ENCODE measurements around the gene OR10A2. TPM values are rescaled to one million over a fixed set of nuclear protein-coding genes. Genes with fewer than 3 reads are reported as not detected.
"Not testable (repeated sequence)": the region's sequence is repeated elsewhere in the genome, so short reads cannot be mapped to it uniquely, and the experiment has no call there.

Gene OR10A2
- total RNA-seq, 1 experiment from 2014 or later: not detected

GRCh38 chr11:6850526-6850925 is 12.3 kb upstream of the OR10A2 start:
- no peak overlapping the region for H3T11ph ChIP-seq (ENCODE audit: low read length)
- no peaks in the 10 kb centered on the region for H3K23me2 ChIP-seq (ENCODE audit: insufficient read length, low read depth, low read length, poor library complexity, severe bottlenecking)
- no peak overlapping the region for H3K56ac ChIP-seq (ENCODE audit: insufficient read length, low read depth, low read length)
- no peak overlapping the region for H3K9ac ChIP-seq (ENCODE audit: extremely low read depth, insufficient read length, low read length)
- no peaks in the 10 kb centered on the region for H3K27me3 ChIP-seq (ENCODE audit: insufficient read depth, low read length)
- peaks cover 10 to 39% (median 21%) of the 10 kb centered on the region in 3 experiments for H3K36me3 Mint-ChIP-seq (ENCODE audit: insufficient read depth in 1 of 3, low read depth in 3 of 3)
- H2BK20ac ChIP-seq (ENCODE audit: low read depth, low read length, poor library complexity, severe bottlenecking): no peak overlapping the region
- H2AK5ac ChIP-seq (ENCODE audit: insufficient read length, low read length): no peak overlapping the region
- H3K23ac ChIP-seq (ENCODE audit: insufficient read length, low read depth, low read length): no peak overlapping the region
- peaks cover 11% of the 10 kb centered on the region in 2 experiments for H3K4me1 Mint-ChIP-seq
- H2AFZ ChIP-seq (ENCODE audit: low read length): no peak overlapping the region
- no peak overlapping the region for H4K91ac ChIP-seq (ENCODE audit: insufficient read length, low read depth, low read length)
- WGBS (ENCODE audit: extremely low coverage, insufficient read length, low lambda C conversion rate): no CpG with 5 or more reads among the region's 2 CpGs
- no peak overlapping the region for H4K5ac ChIP-seq (ENCODE audit: insufficient read length, low read depth, low read length)
- H3K27ac ChIP-seq (ENCODE audit: insufficient read length, low read depth, low read length): no peak overlapping the region
- no peak overlapping the region for H3K18ac ChIP-seq (ENCODE audit: insufficient read length, low read depth, low read length)
- H2BK12ac ChIP-seq (ENCODE audit: insufficient read length, low read depth, low read length): no peak overlapping the region
- no peaks in the 10 kb centered on the region for H3K79me2 ChIP-seq (ENCODE audit: insufficient read depth, low read length)
- no peaks in the 10 kb centered on the region for H3K79me1 ChIP-seq (ENCODE audit: insufficient read depth, low read depth, low read length, poor library complexity, severe bottlenecking)
- H2BK5ac ChIP-seq (ENCODE audit: insufficient read length, low read length): no peak overlapping the region
- H4K20me1 ChIP-seq (ENCODE audit: control insufficient read depth, insufficient read depth, insufficient read length): no peaks in the 10 kb centered on the region
- no peak overlapping the region for H2BK120ac ChIP-seq (ENCODE audit: low read depth, low read length, poor library complexity, severe bottlenecking)
- H3K27ac Mint-ChIP-seq: no peak overlapping the region; a peak in 1 of 7 replicates
- no peak overlapping the region for H3K4me3 Mint-ChIP-seq
- H3K9me3 Mint-ChIP-seq: peaks cover 30 to 32% of the 10 kb centered on the region in 2 experiments
- DNase-seq: no peak
- peaks cover 2% of the 10 kb centered on the region for H3K27me3 Mint-ChIP-seq (ENCODE audit: low read depth)
- no peak overlapping the region for H3K4me2 ChIP-seq (ENCODE audit: insufficient read depth, insufficient read length, low read length)
- H2BK15ac ChIP-seq (ENCODE audit: low read depth, low read length): no peak overlapping the region
- TF ChIP-seq, protein P1, sequence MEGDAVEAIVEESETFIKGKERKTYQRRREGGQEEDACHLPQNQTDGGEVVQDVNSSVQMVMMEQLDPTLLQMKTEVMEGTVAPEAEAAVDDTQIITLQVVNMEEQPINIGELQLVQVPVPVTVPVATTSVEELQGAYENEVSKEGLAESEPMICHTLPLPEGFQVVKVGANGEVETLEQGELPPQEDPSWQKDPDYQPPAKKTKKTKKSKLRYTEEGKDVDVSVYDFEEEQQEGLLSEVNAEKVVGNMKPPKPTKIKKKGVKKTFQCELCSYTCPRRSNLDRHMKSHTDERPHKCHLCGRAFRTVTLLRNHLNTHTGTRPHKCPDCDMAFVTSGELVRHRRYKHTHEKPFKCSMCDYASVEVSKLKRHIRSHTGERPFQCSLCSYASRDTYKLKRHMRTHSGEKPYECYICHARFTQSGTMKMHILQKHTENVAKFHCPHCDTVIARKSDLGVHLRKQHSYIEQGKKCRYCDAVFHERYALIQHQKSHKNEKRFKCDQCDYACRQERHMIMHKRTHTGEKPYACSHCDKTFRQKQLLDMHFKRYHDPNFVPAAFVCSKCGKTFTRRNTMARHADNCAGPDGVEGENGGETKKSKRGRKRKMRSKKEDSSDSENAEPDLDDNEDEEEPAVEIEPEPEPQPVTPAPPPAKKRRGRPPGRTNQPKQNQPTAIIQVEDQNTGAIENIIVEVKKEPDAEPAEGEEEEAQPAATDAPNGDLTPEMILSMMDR (conservative IDR thresholded peaks at IDR 0.05): no peak
- no peak overlapping the region for H3K4ac ChIP-seq (ENCODE audit: low read depth, low read length)
- no peaks in the 10 kb centered on the region for H3K9me3 ChIP-seq (ENCODE audit: control insufficient read depth, low read depth, low read length)
- no peak overlapping the region for H4K8ac ChIP-seq (replicated peaks; ENCODE audit: insufficient read length, low read depth, low read length)
- no peak overlapping the region for H3K14ac ChIP-seq (ENCODE audit: insufficient read depth, low read length)
- no peaks in the 10 kb centered on the region for H3K4me1 ChIP-seq (ENCODE audit: insufficient read depth, low read length)

DNA sequence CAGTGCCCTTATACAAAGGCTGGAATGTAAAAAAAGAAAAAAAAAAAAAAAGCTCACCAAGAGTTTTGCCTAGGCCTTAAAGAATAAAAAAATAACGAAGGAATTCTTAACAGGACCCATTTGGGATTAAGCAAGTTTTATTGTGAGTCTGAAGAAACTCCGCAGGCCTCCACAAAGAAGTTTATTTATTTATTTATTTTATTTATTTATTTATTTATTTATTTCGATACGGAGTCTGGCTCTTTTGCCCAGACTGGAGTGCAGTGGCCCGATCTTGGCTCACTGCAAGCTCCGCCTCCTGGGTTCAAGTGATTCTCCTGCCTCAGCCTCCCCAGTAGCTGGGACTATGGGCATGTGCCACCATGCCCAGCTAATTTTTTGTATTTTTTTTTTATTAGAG is 8.1 kb upstream of the OR10A2 start:
- not testable (repeated sequence) for H2AK5ac ChIP-seq (ENCODE audit: insufficient read length, low read length); H3K4me1 ChIP-seq (ENCODE audit: insufficient read depth, low read length); H2BK5ac ChIP-seq (ENCODE audit: insufficient read length, low read length); H2BK12ac ChIP-seq (ENCODE audit: insufficient read length, low read depth, low read length); H3K23ac ChIP-seq (ENCODE audit: insufficient read length, low read depth, low read length); H3K27me3 ChIP-seq (ENCODE audit: insufficient read depth, low read length); H3K27ac ChIP-seq (ENCODE audit: insufficient read length, low read depth, low read length); H3T11ph ChIP-seq (ENCODE audit: low read length); H3K4me2 ChIP-seq (ENCODE audit: insufficient read depth, insufficient read length, low read length); H3K27me3 Mint-ChIP-seq (ENCODE audit: low read depth); H4K5ac ChIP-seq (ENCODE audit: insufficient read length, low read depth, low read length); H2BK120ac ChIP-seq (ENCODE audit: low read depth, low read length, poor library complexity, severe bottlenecking); H2BK15ac ChIP-seq (ENCODE audit: low read depth, low read length); H3K79me2 ChIP-seq (ENCODE audit: insufficient read depth, low read length); H2BK20ac ChIP-seq (ENCODE audit: low read depth, low read length, poor library complexity, severe bottlenecking); H3K56ac ChIP-seq (ENCODE audit: insufficient read length, low read depth, low read length); H2AFZ ChIP-seq (ENCODE audit: low read length); H3K4ac ChIP-seq (ENCODE audit: low read depth, low read length); H4K8ac ChIP-seq (replicated peaks; ENCODE audit: insufficient read length, low read depth, low read length); H3K9ac ChIP-seq (ENCODE audit: extremely low read depth, insufficient read length, low read length); H3K23me2 ChIP-seq (ENCODE audit: insufficient read length, low read depth, low read length, poor library complexity, severe bottlenecking); H4K20me1 ChIP-seq (ENCODE audit: control insufficient read depth, insufficient read depth, insufficient read length); H3K14ac ChIP-seq (ENCODE audit: insufficient read depth, low read length); H3K18ac ChIP-seq (ENCODE audit: insufficient read length, low read depth, low read length); H3K4me3 Mint-ChIP-seq; H3K9me3 ChIP-seq (ENCODE audit: control insufficient read depth, low read depth, low read length); DNase-seq; H3K27ac Mint-ChIP-seq; H3K79me1 ChIP-seq (ENCODE audit: insufficient read depth, low read depth, low read length, poor library complexity, severe bottlenecking); H4K91ac ChIP-seq (ENCODE audit: insufficient read length, low read depth, low read length)
- no CpG with 5 or more reads among the region's 6 CpGs for WGBS (ENCODE audit: extremely low coverage, insufficient read length, low lambda C conversion rate)
- peaks cover 6 to 11% of the 10 kb centered on the region in 2 experiments for H3K4me1 Mint-ChIP-seq
- peaks cover 23 to 27% of the 10 kb centered on the region in 2 experiments for H3K9me3 Mint-ChIP-seq
- H3K36me3 Mint-ChIP-seq (ENCODE audit: insufficient read depth in 1 of 3, low read depth in 3 of 3): peaks cover 6 to 28% (median 15%) of the 10 kb centered on the region in 3 experiments
